Astrocyte of the cerebellum (primary cell): ENCODE results near the gene OSBP.
A peak's percentile ranks its signal among the peaks of the same experiment; 100 is the strongest.

Experiments used
- DNase-seq: peaks from one replicate; pipeline ENCODE4 v3.0.0-alpha.2; 2011; ENCODE audit warnings: low read depth
- H3K4me3 ChIP-seq: 2 replicates; pipeline ENCODE4 v1.5.1; 2011; ENCODE audit warnings: mild to moderate bottlenecking, low read depth, low read length, moderate library complexity
- CTCF ChIP-seq: IDR thresholded peaks from 2 replicates; pipeline ENCODE4 v1.5.1; 2012; ENCODE audit warnings: low read length, low read depth, moderate library complexity, mild to moderate bottlenecking; ENCODE audit errors: missing control alignments
- in situ Hi-C: cut with HindIII; loops from 2 replicates; pipeline ENCODE4 v1.10.0; 2017; ENCODE audit warnings: low sequenced_read_pairs

Gene OSBP

GRCh38 chr11:59625703-59626102, 10.1 kb upstream of the OSBP start:
- no peak for DNase-seq
- no peak overlapping the region for H3K4me3 ChIP-seq
- in situ Hi-C loops, result no loop called here
- TF ChIP-seq CTCF, result no peak

GRCh38 chr11:59617876-59618275, 2.3 kb upstream of the OSBP start:
- no peak for DNase-seq
- in situ Hi-C loops, result no loop called here
- no peak overlapping the region for H3K4me3 ChIP-seq
- TF ChIP-seq CTCF, result no peak

GRCh38 chr11:59616396-59616982, 915 bp upstream of the OSBP start:
- in situ Hi-C loops, result no loop called here
- peak overlapping the region; percentile 38 for H3K4me3 ChIP-seq

GRCh38 chr11:59615120-59615636, 396 bp downstream of the OSBP start:
- in situ Hi-C loops, result no loop called here
- DNase-seq, result no peak
- peak overlapping the region; percentile 82 for H3K4me3 ChIP-seq
- no peak for TF ChIP-seq CTCF

More at GRCh38 chr11:59616396-59616982, 915 bp upstream of the OSBP start:
- no peak for TF ChIP-seq CTCF
- no peak for DNase-seq

GRCh38 chr11:59614277-59615119, 1.1 kb downstream of the OSBP start:
- TF ChIP-seq CTCF, result no peak
- no peak for DNase-seq
- in situ Hi-C loops, result no loop called here
- peak overlapping the region; percentile 82 for H3K4me3 ChIP-seq

- no peak overlapping the region for H3K4me3 ChIP-seq
- DNase-seq, result no peak
- in situ Hi-C loops, result no loop called here
- no peak for TF ChIP-seq CTCF
Measured at GRCh38 chr11:59611570-59612565, 3.7 kb downstream of the OSBP start.
